RCC 7860 (cell line): Measurements from ENCODE around the gene GOSR1.
"Not testable (repeated sequence)": the region's sequence is repeated elsewhere in the genome, so short reads cannot be mapped to it uniquely, and the experiment has no call there.

Experiments
- DNase-seq: peaks from one replicate; pipeline ENCODE4 v3.0.0-alpha.2; 2015; ENCODE audit warnings: low spot score
- FAIRE-seq: peaks from 2 replicates; lab custom pipeline; 2012; peaks lifted over from hg19 to GRCh38; lab: Jason Lieb, UNC

Gene GOSR1

DNA sequence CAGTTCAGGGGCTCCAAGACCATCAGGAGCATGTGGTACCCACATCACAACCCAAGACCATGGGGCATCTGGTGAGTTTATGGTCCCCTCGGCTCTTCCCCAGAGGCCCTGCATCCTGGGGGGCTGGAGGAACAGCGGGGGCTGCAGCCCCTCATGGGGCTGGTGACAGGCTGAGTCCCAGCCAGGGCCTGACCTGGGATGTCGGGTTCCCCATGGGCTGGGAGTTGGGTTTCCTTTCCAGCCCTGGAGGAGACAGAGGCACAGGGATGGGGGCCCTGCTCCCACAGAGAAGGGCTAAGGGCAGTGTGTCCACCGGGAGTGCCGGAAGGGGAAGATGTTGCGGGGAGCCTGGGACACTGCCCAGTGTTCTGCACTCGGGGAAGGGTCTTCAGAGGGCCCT lies 82.4 kb downstream of the GOSR1 start:
- DNase-seq, result no peak
- no peak for FAIRE-seq

DNA sequence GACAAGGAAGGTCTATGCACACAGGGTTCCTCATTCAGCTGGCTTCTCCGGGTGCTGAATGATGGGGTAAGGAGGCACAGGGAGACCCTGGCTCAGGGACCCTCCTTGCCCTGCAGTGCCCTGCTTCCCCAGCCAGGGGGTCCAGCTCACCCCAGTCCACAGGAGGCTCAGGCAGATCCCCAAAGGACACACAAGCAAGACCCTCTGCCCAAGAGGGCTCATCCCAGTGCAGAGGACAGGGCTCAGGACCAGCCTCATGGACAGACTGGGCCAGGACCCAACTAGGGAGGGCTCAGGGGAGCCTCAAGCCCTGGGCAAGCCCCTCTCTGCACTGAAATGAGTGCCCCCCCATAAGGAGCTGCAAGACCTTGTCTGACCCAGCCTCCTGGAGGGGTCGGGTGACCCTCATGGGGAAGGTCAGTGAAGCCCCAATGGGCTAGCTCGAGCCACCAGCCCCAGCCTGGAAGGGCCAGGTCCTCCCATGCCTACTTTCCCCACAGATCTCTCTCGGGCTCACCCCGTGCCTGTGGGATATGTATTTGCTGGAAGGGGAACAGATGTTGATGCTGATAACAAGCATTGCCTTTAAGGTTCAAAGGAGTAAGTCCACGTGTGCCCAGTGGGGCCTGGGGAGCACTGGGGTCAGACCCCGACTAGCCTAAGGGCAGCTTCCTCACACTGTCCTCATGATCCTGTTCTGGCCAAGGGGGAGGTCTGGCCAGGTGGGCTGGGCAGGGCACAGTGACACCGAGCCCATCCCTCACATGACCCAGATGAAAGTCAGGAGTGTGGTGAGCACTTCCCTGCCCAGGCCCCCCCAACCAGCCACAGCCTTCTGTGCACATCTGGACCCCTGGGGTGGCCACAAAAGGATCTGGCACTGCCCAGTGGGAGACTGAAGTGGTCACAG lies 83.2 kb downstream of the GOSR1 start:
- FAIRE-seq, DNase-seq: not testable (repeated sequence)

DNA sequence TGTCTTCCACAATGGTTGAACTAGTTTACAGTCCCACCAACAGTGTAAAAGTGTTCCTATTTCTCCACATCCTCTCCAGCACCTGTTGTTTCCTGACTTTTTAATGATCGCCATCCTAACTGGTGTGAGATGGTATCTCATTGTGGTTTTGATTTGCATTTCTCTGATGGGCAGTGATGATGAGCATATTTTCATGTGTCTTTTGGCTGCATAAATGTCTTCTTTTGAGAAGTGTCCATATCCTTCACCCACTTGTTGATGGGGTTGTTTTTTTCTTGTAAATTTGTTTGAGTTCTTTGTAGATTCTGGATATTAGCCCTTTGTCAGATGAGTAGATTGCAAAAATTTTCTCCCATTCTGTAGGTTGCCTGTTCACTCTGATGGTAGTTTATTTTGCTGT lies 84.6 kb downstream of the GOSR1 start:
- FAIRE-seq, DNase-seq: not testable (repeated sequence)

DNA sequence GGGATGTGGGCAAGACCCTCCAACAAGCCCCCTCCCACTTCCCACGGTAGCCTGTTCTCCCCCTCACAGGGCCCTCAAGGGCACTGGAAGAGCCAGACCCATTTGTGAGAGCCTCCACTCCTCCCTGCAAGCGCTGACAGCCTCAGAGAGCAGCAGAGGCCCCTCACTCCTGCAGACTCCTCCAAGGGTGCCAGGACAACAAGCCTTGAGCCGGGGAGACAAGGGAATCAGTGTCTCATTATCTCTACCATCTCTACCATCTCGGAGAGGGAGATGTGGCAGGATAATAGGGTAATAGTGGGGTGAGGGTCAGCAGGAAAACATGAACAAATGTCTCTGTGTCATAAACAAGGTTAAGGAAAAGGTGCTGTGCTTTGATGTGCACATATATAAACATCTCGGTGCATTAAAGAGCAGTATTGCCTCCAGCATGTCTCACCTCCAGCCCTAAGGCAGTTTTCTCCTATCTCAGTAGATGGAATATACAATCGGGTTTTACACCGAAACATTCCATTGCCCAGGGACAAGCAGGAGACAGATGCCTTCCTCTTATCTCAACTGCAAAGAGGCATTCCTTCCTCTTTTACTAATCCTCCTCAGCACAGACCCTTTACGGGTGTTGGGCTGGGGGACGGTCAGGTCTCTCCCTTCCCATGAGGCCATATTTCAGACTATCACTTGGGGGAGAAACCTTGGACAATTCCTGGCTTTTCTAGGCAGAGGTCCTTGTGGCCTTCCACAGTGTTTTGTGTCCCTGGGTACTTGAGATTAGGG lies 86.1 kb downstream of the GOSR1 start:
- FAIRE-seq, result not testable (repeated sequence)

DNA sequence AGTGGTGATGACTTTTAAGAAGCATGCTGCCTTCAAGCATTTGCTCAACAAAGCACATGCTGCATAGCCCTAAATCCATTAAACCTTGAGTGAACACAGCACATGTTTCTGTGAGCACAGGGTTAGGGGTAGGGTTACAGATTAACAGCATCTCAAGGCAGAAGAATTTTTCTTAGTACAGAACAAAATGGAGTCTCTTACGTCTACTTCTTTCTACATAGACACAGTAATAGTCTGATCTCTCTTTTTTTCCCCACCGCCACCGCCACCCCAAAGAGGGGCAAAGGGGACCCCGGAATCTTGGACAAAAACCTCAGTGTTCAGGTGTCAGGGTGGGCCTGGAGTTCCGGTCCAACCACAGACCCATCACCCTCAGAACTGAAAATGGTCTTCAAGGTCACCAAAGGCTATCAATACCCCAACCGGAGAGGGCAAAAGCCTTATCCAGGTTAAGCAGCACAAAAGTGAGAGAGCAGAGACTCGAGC lies 86.7 kb downstream of the GOSR1 start:
- not testable (repeated sequence) for FAIRE-seq, DNase-seq

More for the DNA sequence above, 86.1 kb downstream of the GOSR1 start:
- DNase-seq, result not testable (repeated sequence)

DNA sequence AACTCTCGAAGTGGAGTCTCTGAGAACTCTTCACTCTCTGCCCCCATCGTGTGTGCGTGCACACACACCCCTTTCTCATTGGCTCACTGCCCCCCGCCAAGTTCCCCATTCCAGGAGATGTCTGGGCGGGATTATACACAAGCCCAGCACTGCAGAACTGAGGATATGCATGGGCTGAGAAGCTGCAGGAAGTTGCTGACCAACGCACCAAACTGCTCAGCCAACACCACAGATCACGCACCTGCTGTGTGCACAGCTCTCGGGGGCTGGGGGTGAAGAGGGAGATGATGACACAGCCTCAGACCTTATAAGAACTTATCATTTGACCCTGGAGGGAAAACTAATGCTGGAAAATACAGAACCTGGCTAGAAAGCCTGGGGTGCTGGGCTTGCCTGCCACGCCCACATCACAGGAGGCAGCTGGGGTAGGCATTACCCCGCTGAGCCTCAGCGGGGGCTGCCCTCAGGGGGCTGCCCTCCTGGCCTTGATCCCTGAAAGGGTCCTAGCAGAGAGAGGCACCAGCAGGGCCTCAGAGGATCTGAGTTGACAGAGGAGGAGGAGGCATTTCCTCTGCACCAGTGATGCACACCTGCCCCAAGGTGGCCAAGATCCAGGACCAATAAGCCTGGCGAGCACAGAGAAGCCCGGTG lies 87.3 kb downstream of the GOSR1 start:
- DNase-seq, FAIRE-seq: not testable (repeated sequence)

DNA sequence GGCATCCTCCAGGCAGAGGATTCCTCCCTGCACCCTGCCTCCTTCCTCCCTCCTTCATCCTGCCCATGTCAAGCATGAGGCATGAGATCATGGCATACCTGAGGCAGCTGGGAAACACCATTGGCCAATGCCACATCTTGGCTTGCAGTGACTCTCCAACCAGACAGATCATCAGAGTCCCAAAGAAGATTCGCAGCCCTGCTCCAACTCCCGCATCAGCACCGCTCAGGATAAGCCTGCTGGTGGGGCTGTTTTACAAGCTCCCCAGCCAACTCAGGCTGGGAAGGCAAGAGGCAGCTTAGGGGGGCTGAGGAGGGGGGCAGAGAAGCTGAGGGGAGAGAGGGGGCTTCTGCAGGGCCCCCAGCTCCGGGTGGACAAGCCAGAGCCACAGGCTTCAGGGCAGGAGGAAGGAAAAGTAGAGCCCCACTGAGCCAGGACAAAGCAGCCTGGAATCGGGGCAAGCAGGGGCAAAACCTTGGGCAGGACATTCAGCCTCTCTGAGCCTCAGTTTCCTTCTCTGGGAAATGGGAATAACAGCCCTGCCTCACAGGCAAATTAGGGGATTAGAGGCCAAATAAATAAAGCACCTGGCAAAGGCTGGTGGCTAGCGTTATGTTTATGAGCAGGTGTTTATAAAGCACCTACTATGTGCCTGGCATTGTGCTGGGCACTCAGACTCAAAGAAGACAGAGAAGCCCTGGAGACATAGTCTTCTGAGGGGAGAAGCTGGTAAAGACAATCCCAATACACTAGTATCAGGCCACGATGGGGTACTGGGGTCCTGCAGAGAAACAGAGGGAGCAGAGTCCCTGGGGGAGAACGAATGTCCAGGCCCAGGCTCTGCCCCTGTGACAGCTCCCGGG lies 88.1 kb downstream of the GOSR1 start:
- DNase-seq (no peak), FAIRE-seq (no peak)

DNA sequence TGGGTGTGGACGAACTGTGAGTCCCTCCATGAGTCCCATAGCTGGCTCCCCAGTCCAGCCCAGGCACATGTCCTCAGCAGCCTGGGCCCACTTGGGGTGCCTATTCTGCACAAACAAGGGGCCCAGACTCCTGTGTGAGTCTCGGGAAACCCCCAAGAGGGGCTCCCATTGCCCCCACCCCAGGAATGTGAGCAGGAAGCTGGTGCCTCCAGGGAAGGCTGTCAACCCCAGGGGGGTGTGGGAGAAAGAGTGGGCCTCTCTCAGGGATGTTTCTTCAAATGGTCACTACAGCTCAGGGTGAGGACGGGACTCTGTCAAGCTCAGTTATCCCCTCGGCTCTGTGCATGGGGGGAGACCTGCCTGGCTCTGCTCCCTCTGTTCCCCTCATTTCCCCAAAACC lies 88.9 kb downstream of the GOSR1 start:
- DNase-seq, FAIRE-seq: not testable (repeated sequence)

DNA sequence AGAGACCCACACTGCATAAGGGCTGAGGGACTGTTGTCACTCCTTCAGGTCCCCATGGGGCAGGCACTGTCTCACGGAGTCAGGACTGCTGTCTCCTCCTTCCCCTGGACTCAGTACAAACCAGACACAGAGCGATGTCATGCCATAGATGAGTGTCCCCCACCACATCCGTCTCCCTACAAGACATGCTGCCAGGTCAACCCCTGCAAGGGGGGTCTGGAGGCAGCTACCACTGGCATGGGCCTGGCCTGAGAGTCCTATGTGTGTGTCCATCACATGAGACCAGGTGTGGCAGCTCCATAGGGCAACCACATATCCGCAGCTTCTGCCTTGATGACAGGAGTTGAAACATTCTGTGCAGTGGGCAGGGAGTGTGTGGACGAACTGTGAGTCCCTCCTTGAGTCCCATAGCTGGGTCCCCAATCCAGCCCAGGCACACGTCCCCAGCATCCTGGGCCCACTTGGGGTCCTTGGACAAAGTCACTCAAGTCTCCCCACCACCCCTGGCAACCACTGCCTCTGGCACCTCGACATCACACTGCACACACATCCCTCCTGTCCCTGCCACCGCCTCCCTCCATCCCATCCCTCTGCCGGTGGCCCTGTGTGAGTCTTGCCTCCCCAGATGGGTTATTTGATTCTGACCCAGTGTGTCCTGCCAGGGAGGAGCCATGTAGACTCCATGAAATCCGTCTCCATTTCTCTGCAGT lies 89.5 kb downstream of the GOSR1 start:
- FAIRE-seq, DNase-seq: not testable (repeated sequence)

DNA sequence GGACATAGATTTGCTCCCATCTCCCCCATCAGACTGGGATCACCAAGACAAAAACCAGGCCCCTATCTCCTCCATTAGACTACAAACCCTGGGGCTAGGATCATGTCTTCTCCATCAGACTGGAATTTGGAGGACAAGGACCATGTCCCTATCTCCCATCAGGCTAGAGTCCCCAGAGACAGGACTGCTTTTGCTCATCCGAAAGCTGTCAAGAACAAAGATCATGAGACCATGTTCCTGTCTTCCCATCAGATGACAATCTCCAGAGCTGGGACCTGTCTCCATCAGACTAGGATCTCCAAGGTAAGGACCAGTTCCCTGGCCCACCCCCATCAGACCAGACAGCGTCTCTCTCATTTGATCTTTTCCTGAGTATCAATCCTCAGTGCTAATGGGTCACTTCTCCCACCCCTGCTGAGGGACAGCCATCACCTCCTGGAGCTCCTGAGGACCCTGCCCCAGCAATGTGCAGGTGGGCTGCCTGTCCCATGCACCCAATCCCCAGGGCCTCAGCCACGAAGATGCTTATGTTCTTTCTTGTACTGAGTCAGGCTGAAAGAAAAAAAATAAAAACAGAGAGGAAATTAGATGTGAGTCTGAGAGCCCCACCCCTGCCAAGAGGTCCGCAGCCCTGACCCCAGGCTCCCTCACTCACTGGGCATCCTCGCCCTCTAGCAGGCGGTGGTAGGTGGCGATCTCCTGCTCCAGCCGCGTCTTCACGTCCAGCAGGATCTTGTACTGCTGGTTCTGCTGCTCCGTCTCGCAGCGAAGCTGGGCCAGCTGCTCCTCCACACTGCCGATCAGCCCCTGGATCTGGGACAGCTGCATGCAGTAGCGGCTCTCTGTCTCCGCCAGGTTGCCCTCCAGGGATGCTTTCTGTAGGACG lies 90.3 kb downstream of the GOSR1 start:
- DNase-seq, result no peak
- FAIRE-seq, result no peak

DNA sequence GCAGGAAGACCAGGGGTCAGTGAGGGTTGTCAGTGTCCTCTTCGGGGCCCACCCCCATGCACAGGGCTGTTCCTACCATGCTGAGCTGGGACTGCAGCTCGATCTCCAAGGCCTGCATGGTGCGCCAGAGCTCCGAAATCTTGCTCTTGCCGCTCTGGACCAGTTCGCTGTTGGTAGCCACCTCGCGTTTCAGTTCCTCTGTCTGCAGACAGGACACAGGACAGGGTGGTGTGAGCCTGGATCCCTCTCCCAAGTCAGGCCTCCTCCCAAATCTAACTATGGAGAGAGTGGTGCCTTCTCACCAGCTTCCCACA lies 90.9 kb downstream of the GOSR1 start:
- FAIRE-seq (no peak), DNase-seq (no peak)

DNA sequence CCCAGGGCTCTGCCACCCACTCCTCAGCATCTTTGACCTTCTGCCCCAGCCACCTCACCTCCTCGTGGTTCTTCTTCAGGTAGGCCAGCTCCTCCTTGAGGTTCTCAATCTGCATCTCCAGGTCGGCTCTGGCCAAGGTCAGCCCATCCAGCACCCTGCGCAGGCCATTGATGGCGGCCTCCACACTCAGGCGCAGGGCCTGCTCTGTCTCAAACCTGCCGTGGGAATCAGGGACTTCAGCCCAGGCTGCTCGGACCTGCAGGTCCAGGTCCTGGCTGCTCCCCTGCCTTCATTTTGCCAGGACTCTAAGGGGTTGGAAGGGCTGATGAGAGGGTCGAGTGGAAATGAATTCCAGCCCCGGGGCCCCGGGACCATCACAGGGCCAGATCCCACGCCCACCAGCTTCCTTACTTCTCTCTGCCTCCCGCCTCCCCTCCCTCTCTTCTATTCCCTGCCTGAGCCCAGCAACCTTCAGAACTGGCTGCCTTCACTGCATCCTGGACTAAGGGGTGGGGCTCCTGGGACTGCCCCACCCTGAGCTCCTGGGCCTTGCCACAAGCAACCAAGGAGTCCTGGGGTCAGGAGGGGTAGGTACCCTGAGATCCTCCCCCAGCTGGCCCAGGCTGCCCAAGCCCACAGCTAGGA lies 92.4 kb downstream of the GOSR1 start:
- FAIRE-seq, DNase-seq: not testable (repeated sequence)

DNA sequence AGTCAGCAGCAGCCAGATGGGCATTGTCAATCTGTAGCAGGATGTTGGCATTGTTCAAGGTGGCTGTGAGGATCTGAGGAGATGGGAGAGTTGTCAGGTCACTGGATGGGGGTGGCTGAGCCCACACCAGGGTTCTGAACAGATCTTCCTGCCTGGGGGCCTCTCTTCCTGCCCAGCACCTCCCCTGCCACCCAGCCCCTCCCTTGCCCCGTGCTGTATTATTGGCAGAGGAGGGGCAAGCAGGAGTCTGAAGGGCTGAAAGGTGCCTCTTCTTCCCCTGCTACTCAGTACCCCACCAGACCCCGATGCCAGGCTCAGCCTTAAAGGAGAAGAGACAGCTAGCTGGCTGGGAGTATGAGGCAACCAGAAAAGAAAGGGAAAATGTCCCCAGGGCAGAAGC lies 93.0 kb downstream of the GOSR1 start:
- FAIRE-seq (no peak), DNase-seq (no peak)

DNA sequence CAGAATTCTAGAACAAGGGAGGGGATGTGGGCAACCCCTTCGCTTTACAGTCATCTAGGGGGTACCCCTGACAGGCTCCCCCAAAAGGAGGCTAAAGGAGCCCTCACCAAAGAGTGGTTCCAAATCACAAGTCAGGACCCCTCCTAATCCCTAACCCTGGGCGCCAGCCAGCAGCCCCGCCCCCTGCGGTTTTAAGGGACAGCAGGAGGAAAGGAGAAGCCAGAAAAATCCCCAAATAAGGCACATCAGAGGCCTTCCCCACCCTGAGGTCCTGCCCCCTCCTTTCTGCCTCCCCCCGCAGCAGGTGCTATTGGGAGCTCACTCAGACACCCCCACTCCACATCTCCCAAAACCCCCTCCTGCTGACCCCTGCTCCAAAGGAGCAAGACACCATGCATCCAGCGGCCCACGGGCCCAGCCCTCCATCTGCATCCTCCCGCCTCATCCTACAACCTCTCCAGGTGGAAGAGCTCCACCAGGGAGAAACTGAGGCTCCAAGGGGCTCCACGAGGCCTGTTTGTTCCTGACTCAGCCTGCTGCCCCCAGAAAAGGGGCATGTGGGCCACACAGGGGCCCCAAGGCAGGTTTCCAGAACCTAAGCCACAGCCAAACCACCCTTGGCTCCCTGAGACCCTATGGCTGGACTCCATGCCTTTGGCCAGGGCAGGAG lies 93.5 kb downstream of the GOSR1 start:
- DNase-seq (no peak), FAIRE-seq (no peak)

DNA sequence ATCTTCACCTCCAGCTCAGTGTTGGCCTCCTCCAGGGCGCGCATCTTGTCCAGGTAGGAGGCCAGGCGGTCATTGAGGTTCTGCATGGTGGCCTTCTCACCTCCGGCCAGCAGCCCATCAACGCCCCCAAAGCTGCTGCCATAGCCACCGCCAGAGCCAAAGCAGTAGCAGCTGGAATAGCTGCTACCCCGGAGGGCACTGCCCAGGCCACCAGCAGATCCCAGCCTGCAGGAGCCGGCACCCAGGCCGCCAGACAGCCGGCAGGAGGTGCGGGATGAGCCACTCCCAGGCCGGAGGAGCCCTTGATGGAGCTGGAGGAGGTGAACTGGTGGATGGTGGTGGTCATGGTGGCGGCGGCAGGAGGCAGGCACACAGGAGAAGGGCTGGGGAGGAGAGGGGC lies 94.2 kb downstream of the GOSR1 start:
- FAIRE-seq, DNase-seq: not testable (repeated sequence)

DNA sequence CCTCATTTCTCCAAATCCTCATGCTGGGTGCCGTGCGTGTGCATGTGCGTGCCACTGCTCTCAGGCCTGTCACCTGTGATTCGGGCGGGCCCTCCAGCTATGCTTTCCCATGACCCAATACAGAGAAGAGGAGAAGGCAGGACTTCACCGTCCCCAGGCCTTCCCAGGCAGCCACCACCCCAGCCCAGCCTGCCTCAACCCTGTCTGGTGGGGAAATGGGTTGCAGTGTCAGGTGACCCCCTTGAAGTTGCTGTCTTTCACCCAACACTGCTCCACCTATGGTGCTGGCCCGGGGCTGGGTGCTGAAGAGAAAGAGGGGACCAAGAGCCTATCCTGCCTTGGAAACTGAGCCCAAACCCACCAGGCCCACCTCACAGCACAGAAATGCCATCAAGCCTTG lies 94.7 kb downstream of the GOSR1 start:
- DNase-seq (no peak), FAIRE-seq (no peak)
